H9 (cell line): ENCODE measurements around the gene NSMCE4A. TPM values are rescaled to one million over a fixed set of nuclear protein-coding genes. Genes with fewer than 3 reads are reported as not detected.

Experiments used
- DNase-seq: peaks from one replicate; pipeline ENCODE4 v3.0.0-alpha.2; 2017
- H2AFZ ChIP-seq: one replicate; pipeline ENCODE4 v1.6.1; 2013; ENCODE audit warnings: mild to moderate bottlenecking, low read length, control low read depth, moderate library complexity
- H2AK5ac ChIP-seq: 2 replicates; pipeline ENCODE4 v1.6.1; 2013; ENCODE audit warnings: low read length, control low read depth, mixed read lengths; ENCODE audit not compliant: insufficient read length
- H2BK120ac ChIP-seq: one replicate; pipeline ENCODE4 v1.6.1; 2013; ENCODE audit warnings: low read depth, mild to moderate bottlenecking, low read length, control low read depth, inconsistent platforms; ENCODE audit not compliant: poor library complexity, severe bottlenecking
- H2BK12ac ChIP-seq: 2 replicates; pipeline ENCODE4 v1.6.1; 2013; ENCODE audit warnings: low read length, control low read depth, mixed read lengths, low read depth; ENCODE audit not compliant: insufficient read length
- H2BK15ac ChIP-seq: 2 replicates; pipeline ENCODE4 v1.6.1; 2013; ENCODE audit warnings: low read depth, low read length, control low read depth
- H2BK20ac ChIP-seq: one replicate; pipeline ENCODE4 v1.6.1; 2013; ENCODE audit warnings: low read depth, mild to moderate bottlenecking, low read length, control low read depth, inconsistent platforms; ENCODE audit not compliant: poor library complexity, severe bottlenecking
- H2BK5ac ChIP-seq: 2 replicates; pipeline ENCODE4 v1.6.1; 2013; ENCODE audit warnings: low read length, control low read depth, mixed read lengths; ENCODE audit not compliant: insufficient read length
- H3K14ac ChIP-seq: 2 replicates; pipeline ENCODE4 v1.6.1; 2013; ENCODE audit warnings: low read length, control low read depth; ENCODE audit not compliant: insufficient read depth
- H3K18ac ChIP-seq: 2 replicates; pipeline ENCODE4 v1.6.1; 2013; ENCODE audit warnings: low read depth, mild to moderate bottlenecking, mixed read lengths, low read length, control low read depth; ENCODE audit not compliant: insufficient read length
- H3K23ac ChIP-seq: 2 replicates; pipeline ENCODE4 v1.6.1; 2013; ENCODE audit warnings: low read length, control low read depth, mixed read lengths, low read depth; ENCODE audit not compliant: insufficient read length
- H3K23me2 ChIP-seq: 2 replicates; pipeline ENCODE4 v1.6.1; 2013; ENCODE audit warnings: low read depth, mild to moderate bottlenecking, mixed read lengths, low read length, control low read depth; ENCODE audit not compliant: insufficient read length, poor library complexity, severe bottlenecking
- H3K27ac ChIP-seq: 2 replicates; pipeline ENCODE4 v1.5.1; 2013; ENCODE audit warnings: low read length, control low read depth, mixed read lengths, low read depth; ENCODE audit not compliant: insufficient read length
- H3K27me3 ChIP-seq: 2 replicates; pipeline ENCODE4 v1.6.1; 2013; ENCODE audit warnings: low read length, control low read depth, inconsistent platforms; ENCODE audit not compliant: insufficient read depth
- H3K4ac ChIP-seq: 2 replicates; pipeline ENCODE4 v1.6.1; 2013; ENCODE audit warnings: low read depth, mild to moderate bottlenecking, control low read depth, inconsistent platforms, low read length, moderate library complexity
- H3K4me1 ChIP-seq: 2 replicates; pipeline ENCODE4 v1.6.1; 2013; ENCODE audit warnings: low read length, control low read depth, inconsistent platforms; ENCODE audit not compliant: insufficient read depth
- H3K4me2 ChIP-seq: 2 replicates; pipeline ENCODE4 v1.6.1; 2013; ENCODE audit warnings: low read length, control low read depth, mixed read lengths; ENCODE audit not compliant: insufficient read length, insufficient read depth
- H3K56ac ChIP-seq: 2 replicates; pipeline ENCODE4 v1.6.1; 2013; ENCODE audit warnings: low read depth, mild to moderate bottlenecking, mixed read lengths, low read length, control low read depth; ENCODE audit not compliant: insufficient read length
- H3K79me1 ChIP-seq: 2 replicates; pipeline ENCODE4 v1.6.1; 2013; ENCODE audit warnings: low read depth, mild to moderate bottlenecking, moderate library complexity, low read length, control low read depth, inconsistent platforms; ENCODE audit not compliant: insufficient read depth, poor library complexity, severe bottlenecking
- H3K79me2 ChIP-seq: 2 replicates; pipeline ENCODE4 v1.6.1; 2013; ENCODE audit warnings: low read length, control low read depth, inconsistent platforms; ENCODE audit not compliant: insufficient read depth
- H3K9ac ChIP-seq: 2 replicates; pipeline ENCODE4 v1.6.1; 2013; ENCODE audit warnings: low read length, control low read depth, mixed read lengths; ENCODE audit not compliant: insufficient read length; ENCODE audit errors: extremely low read depth
- H3K9me3 ChIP-seq: one replicate; pipeline ENCODE4 v1.6.1; 2013; ENCODE audit warnings: low read depth, low read length, inconsistent platforms; ENCODE audit not compliant: control insufficient read depth
- H3T11ph ChIP-seq: one replicate; pipeline ENCODE4 v1.6.1; 2013; ENCODE audit warnings: mild to moderate bottlenecking, low read length, control low read depth, inconsistent platforms
- H4K20me1 ChIP-seq: one replicate; pipeline ENCODE4 v1.6.1; 2013; ENCODE audit not compliant: control insufficient read depth, insufficient read length, insufficient read depth
- H4K5ac ChIP-seq: 2 replicates; pipeline ENCODE4 v1.6.1; 2013; ENCODE audit warnings: low read depth, mild to moderate bottlenecking, mixed read lengths, low read length, control low read depth; ENCODE audit not compliant: insufficient read length
- H4K8ac ChIP-seq: replicated peaks from 2 replicates; pipeline ENCODE4 v1.6.1; 2013; ENCODE audit warnings: low read length, control low read depth, mixed read lengths, low read depth; ENCODE audit not compliant: insufficient read length
- H4K91ac ChIP-seq: 2 replicates; pipeline ENCODE4 v1.6.1; 2013; ENCODE audit warnings: low read depth, mild to moderate bottlenecking, moderate library complexity, mixed read lengths, low read length, control low read depth; ENCODE audit not compliant: insufficient read length
- H3K27ac Mint-ChIP-seq, 3 experiments: 2 replicates in 2 of 3; 3 replicates in 1 of 3; pipeline ENCODE4 v1.8.0; 2020 to 2021; ENCODE audit warnings: mixed read lengths in 3 of 3, mild to moderate bottlenecking in 1 of 3, moderate library complexity in 1 of 3
- H3K27me3 Mint-ChIP-seq: 2 replicates; pipeline ENCODE4 v1.8.0; 2021; ENCODE audit warnings: low read depth, mild to moderate bottlenecking, moderate library complexity, mixed read lengths
- H3K36me3 Mint-ChIP-seq, 3 experiments: 2 replicates in 2 of 3; 3 replicates in 1 of 3; pipeline ENCODE4 v1.8.0; 2020 to 2021; ENCODE audit warnings: low read depth in 3 of 3, mixed read lengths in 3 of 3; ENCODE audit not compliant: insufficient read depth in 1 of 3
- H3K4me1 Mint-ChIP-seq, 2 experiments: 2 replicates each; pipeline ENCODE4 v1.8.0; 2020; ENCODE audit warnings: mixed read lengths in 2 of 2
- H3K4me3 Mint-ChIP-seq, 2 experiments: 2 replicates in 1 of 2; 3 replicates in 1 of 2; pipeline ENCODE4 v1.8.0; 2020 to 2021; ENCODE audit warnings: mild to moderate bottlenecking in 2 of 2, mixed read lengths in 2 of 2, moderate library complexity in 1 of 2
- H3K9me3 Mint-ChIP-seq, 2 experiments: 2 replicates in 1 of 2; 3 replicates in 1 of 2; pipeline ENCODE4 v1.8.0; 2020; ENCODE audit warnings: mild to moderate bottlenecking in 2 of 2, mixed read lengths in 2 of 2, moderate library complexity in 1 of 2
- WGBS: extraction: QIAGEN DNeasy Blood & Tissue Kit; methylation state at CpG from one replicate; pipeline ENCODE4 v1.1.7; 2013; ENCODE audit warnings: missing lambda C conversion rate, low lambda C conversion rate, mixed read lengths; ENCODE audit not compliant: insufficient read length; ENCODE audit errors: extremely low coverage; 5-methylcytosine and 5-hydroxymethylcytosine counted together
- total RNA-seq: library from RNA; stranded (reverse); gene quantifications from 2 replicates; pipeline ENCODE4 v1.2.1, GENCODE V29; 2021
- TF ChIP-seq, protein P1 (sequence below): fragments of 200-600 bp; sonication (generic); conservative IDR thresholded peaks from 3 replicates; pipeline ENCODE4 v1.8.0; 2021; ENCODE audit warnings: antibody characterized with exemption, mild to moderate bottlenecking

Gene NSMCE4A
- total RNA-seq, 1 experiment from 2014 or later, result 59.0 TPM

DNA sequence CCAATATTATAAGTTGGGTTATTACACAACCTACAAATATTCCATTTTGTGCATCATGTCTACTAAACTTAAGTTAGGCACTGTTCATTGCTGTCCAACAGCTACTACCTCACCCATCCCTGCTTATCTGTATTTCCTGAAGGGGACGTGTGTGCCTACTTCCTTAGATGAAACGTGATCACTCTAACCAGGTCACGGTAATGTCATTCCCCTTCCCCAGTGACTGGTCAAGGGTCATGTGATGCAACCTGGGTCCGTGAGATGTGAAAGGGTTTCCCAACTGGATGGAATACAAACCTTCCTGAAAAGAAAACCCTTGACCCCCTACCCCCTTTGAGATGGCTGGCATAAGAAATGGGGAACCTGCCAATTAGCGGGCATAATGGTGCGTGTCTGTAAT lies 1.6 kb upstream of the NSMCE4A start:
- no peak overlapping the region for H2AK5ac ChIP-seq
- WGBS, result no CpG with 5 or more reads among the region's 6 CpGs
- H3K4me3 Mint-ChIP-seq, result no peak overlapping the region
- H3K27ac ChIP-seq, result no peak overlapping the region
- H3K4me1 Mint-ChIP-seq, result peaks cover 11 to 15% of the 10 kb centered on the region in 2 experiments
- H2BK20ac ChIP-seq, result no peak overlapping the region
- H3K18ac ChIP-seq, result no peak overlapping the region
- H3K27ac Mint-ChIP-seq, result no peak overlapping the region
- H4K91ac ChIP-seq, result no peak overlapping the region
- no peak overlapping the region for H2BK5ac ChIP-seq
- no peak overlapping the region for H3K4ac ChIP-seq
- TF ChIP-seq, protein P1, sequence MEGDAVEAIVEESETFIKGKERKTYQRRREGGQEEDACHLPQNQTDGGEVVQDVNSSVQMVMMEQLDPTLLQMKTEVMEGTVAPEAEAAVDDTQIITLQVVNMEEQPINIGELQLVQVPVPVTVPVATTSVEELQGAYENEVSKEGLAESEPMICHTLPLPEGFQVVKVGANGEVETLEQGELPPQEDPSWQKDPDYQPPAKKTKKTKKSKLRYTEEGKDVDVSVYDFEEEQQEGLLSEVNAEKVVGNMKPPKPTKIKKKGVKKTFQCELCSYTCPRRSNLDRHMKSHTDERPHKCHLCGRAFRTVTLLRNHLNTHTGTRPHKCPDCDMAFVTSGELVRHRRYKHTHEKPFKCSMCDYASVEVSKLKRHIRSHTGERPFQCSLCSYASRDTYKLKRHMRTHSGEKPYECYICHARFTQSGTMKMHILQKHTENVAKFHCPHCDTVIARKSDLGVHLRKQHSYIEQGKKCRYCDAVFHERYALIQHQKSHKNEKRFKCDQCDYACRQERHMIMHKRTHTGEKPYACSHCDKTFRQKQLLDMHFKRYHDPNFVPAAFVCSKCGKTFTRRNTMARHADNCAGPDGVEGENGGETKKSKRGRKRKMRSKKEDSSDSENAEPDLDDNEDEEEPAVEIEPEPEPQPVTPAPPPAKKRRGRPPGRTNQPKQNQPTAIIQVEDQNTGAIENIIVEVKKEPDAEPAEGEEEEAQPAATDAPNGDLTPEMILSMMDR, result no peak
- peaks cover 19 to 37% (median 34%) of the 10 kb centered on the region in 3 experiments for H3K36me3 Mint-ChIP-seq
- DNase-seq, result no peak
- H3K79me2 ChIP-seq, result peaks cover 2% of the 10 kb centered on the region; the same call in 1 of the 2 replicates
- no peak overlapping the region for H3K4me2 ChIP-seq
- no peak overlapping the region for H3T11ph ChIP-seq
- peaks cover 20 to 29% of the 10 kb centered on the region in 2 experiments for H3K9me3 Mint-ChIP-seq
- no peak overlapping the region for H3K23ac ChIP-seq
- peaks cover 6% of the 10 kb centered on the region for H3K23me2 ChIP-seq
- no peak overlapping the region for H3K9ac ChIP-seq
- no peaks in the 10 kb centered on the region for H4K20me1 ChIP-seq
- no peak overlapping the region for H4K8ac ChIP-seq
- H3K9me3 ChIP-seq, result peaks cover 18% of the 10 kb centered on the region
- H2BK120ac ChIP-seq, result no peak overlapping the region
- H3K27me3 ChIP-seq, result no peaks in the 10 kb centered on the region
- no peaks in the 10 kb centered on the region for H3K79me1 ChIP-seq
- H3K27me3 Mint-ChIP-seq, result peaks cover 10% of the 10 kb centered on the region
- H3K56ac ChIP-seq, result no peak overlapping the region
- H3K14ac ChIP-seq, result no peak overlapping the region
- no peak overlapping the region for H4K5ac ChIP-seq
- no peak overlapping the region for H2BK15ac ChIP-seq
- no peak overlapping the region for H2BK12ac ChIP-seq
- no peaks in the 10 kb centered on the region; the same call in 1 of the 2 replicates for H3K4me1 ChIP-seq
- no peak overlapping the region for H2AFZ ChIP-seq
